GM19463 (cell line): ENCODE measurements around the gene PDE11A.
A peak's percentile ranks its signal among the peaks of the same experiment; 100 is the strongest.

Source experiments
- ATAC-seq: cut with Tn5 transposase; IDR thresholded peaks from one replicate; pipeline ENCODE4 v1.9.1; 2021; ENCODE audit warnings: mild to moderate bottlenecking, moderate library complexity; ENCODE audit not compliant: unreplicated experiment

PDE11A gene

DNA sequence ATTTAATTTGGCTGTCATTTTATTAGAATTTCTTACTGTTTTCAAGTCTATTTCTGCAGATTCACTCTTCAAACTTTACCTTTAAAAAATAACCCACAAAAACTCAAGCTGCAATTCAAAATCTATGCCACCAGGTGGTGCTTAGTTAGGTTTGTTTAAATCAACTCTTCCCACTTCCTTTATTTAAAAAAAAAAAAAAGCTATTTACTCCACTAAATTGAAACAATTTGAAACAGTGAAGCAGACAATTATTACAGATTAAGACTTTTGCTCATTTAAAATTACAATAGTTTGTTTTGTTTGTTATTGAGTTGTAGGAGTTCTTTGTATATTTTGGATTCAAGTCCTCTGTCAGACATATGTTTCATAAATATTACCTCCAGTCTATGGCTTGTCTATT, 300.0 kb downstream of the PDE11A start:
- no peak for ATAC-seq

DNA sequence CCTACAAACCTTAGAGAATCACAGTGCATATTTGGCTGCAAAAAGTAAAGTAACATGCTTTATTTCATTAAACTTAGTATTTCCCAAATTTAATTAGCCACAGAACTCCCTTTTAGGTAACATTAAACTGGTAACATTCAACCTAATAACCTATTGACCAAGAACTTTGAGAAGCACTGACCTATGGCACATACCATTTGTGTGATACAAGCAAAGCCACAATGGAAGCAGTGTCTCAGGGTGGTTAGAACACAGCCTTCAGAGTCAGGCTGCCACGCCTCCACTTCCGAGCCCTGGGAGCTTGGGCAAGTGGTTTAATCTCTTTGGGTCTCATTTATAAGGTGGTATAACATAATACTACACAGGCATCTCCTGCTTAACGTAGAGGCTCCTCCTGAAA, 301.4 kb downstream of the PDE11A start:
- ATAC-seq, result no peak

DNA sequence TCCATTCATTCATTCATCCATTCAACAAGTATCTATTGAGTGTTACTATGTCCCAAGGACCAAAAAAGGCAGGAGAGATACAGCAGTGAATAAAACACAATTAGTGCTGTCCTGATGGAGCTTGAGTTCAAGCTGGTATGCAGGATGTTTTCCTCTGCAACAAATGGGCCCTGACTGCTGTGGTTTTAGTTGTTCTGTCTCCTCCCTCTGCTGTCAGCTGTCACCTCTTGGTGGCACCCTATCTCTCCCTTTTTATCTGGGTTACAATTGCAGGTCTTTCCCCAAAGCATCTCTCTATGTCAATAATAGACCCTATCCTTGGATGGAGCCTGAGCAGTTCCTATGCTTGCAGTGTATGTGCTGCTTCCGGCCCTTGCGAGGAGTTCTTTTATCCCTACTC, 304.8 kb downstream of the PDE11A start:
- no peak for ATAC-seq

DNA sequence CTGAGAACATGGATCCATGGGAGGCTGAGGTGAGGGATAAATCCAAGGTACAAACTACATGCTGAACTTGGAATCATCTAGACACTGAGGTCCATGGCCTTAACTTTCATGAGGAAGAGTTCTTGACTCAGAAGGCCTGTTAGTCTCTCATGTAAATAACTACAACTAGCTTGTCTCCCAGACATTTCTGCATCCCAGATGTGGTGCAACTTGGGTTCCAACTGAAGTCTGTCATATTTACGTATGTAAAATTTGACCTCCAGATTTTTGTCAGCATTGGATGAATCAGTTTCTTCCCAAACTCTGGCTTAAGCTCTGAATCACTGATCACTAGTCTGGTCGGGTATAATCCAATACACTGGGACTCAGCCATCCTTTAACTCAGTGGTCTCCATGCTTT, 306.9 kb downstream of the PDE11A start:
- ATAC-seq, result no peak

DNA sequence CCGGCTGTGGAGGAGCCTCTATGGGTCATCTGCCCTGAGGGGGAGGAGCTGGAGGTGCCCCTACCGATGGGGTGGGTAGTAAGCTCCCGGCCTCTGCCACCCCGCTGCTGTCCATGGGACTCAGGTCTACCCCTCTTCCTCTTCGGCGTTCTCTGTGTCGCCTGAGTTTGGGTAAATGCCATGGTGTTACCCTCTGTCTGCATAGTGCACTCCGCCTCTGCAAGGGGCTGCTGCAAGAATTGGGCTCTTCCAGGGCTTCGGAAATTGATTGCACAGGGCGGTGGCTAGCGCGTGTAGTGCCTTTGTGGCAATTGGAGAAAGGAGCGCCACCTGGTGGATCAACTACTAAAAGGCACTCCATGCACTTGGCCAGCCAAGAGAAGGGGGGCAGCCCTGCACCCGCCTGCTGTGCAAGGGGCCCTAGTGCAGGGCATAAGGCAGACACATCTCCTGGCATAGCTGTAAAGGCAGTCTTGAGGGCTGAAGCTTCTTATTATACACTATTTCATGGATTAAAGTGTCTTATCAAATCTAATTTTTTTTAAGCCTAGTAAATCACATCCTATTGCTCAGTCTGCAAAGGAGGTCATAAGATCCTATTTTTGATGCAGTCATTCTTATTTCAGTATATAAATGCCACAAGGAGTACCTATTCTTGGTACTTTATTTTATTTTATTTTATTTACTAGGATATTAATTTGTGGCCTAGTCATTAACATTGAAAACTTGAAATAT, 308.9 kb downstream of the PDE11A start:
- ATAC-seq, result peak; percentile 99

DNA sequence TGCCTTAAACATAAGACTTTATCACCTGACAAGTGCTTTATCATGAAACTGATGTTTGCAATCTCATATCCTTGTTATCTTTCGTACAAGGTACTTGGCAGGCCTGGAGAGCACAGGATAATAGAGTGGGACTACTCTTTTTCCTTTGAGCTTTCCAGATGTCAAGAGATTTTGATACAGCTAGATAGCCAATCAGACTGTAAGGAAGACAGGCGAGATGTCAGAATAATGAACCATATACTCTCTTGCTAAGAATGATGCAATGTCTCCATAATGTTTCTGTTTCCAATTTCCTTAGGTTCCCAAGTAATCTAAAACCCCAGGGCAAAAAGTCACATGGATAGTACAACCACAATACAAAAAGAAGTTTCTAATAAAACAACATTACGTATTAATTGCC, 313.1 kb downstream of the PDE11A start:
- no peak for ATAC-seq

DNA sequence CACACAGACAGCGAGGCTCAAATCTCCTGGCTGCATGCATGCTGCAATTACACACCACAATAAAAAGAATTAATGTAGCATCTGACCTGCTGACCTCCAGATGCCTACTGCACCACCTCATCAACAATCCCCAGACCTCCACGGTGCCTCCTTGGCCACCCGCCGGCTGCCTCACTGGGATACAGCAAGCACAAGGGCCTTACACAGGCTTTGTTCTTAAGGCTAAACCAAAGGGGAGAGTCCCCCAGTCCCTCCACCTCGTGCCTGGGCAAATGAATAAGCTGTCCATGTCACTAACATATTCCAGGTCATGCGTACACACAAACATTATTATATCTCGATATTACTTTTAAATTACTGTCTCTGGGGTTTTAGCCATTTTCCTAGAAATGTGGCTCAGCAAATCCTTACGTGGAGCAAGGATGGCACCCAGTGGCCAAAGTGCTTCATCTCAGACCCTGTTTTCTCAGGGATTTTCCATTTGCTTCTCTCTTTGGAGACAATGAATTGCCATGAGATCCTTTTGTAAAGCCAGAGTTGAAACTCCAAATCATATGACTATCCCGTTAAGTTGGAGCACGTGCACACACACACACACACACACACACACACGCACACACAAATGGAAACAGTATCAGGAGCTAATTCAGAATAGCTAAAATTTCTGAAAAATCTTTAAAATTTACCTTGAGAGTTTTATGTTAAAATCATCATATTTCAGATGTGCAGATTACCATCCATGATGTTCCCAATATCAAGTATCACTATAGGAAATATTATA, 313.8 kb downstream of the PDE11A start:
- no peak for ATAC-seq

DNA sequence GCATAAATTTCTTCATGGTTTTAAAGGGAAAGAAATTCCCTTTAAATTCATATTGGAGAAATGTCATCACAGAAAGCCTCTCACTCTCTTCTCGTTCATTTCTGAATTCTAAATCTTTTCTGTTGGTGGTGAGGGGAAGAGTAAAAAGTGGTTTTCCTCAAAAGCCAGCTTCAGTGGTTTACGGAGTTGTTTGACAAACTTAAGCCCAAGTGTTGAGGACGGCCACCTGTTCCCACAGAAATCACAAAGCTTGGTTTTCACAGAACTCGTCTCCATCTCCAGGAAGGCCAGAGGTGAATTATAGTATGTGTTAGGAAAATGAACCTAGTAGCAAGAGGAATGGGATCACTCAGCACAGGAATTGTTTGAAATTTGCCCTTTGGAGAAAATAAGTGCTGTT, 316.2 kb downstream of the PDE11A start:
- ATAC-seq, result no peak

DNA sequence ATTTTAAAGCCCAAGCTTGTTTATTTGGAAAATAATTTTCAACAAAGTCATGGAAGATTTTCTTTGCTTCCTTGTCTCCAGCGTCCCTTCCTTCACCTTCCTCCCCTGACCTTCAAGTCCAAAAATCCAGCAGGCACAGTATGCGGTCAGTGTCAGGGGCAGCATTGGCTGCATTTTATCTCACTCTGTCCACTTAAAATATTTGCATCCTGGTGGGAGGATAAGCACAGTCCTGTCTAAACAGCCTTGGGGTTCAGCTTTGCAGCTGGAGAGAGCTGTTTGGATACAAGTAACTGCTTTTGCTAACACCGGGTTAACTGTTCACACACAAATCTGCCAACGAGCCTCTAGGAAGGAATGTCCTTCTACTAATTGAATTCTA, 318.1 kb downstream of the PDE11A start:
- ATAC-seq, result no peak

DNA sequence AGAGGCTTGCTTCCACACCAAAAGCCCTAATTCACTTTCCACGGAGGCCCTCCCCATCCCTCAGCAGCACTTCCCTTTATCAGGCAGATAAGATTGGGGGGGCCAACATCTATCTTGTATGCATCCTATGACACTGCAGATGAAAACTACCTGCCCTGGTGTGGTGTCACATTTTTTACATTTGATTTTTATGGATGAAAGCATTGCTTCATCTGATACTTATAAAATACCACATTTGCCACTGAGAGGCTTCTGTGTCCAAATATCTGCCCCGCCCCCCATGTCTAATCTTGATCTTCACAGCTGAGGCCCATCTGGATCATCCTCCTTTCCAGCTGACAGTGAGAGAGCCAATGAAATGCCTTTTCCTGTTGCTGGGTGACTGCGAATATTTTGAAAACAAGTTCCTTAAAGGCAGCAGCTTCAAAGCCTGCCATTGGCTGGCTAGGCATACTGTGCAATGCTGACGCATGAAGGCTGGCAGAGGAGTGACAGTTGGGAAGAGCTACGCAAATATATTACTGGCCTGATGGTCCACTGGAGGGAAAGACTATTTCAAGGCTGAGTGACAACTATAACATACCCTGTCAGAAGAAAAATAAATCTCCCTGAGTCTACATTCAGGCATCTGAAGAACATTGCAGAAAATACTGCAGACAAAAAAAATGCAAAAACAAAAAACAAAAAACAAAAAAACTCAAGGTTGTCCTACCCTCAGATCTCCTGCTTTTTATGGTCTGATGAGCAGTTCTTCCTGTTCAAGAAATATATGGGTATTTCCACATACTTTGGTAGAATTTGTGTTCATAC, 318.7 kb downstream of the PDE11A start:
- no peak for ATAC-seq

DNA sequence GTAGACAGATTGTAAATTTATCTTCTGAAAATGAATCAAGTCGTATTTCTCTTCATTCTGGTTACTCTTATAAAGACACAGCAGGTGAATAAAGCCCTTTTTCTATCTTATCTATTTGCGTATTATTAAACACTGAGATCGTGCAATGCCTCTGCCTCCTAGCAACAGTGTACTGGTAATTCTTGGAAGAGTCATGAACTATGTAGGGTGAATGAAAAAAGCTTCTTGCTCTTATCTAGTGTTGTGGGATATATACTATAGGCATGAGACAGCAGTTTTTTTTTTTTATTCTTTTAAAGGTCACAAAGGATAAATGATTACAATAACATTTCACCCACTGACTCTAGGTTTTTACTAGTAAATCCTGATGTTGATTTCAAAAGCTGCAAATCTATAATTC, 324.2 kb downstream of the PDE11A start:
- no peak for ATAC-seq

DNA sequence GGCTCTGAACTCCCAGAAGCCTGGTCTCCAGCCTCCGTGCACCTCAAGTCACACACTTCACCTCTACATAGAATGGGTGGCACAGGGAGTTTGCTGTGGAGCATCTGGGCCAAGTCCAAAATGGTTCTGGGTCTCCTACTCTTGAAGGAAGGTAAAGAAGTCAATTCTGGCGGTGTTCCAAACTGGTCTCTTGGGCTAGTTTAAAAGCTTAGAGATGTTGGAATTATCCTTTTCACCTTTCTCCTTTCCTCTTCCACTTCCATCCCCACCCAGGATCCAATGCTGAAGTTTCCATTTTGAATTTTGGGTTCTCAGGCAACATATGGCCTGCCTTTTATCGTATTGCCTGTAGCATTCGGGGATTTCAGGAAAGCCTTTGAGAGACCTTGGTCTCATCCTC, 325.2 kb downstream of the PDE11A start:
- ATAC-seq, result no peak

DNA sequence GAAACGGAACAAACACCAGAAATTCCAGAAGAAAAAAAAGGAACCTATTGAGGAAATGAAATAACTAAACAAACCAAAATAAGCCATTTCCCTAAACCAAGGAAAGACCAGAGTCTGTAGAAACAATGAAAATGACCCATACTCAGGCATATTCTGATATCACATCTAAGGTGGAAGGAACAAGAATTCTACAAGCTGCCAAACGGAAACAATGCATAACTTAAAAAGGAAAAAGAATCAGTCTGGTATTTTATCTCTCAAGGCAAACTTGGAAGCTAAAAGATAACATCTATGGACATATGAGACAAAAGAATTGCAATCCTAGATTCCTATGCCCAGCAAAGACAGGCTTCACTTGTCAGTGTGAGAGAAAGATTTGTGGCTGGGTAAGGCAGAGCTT, 326.2 kb downstream of the PDE11A start:
- no peak for ATAC-seq

DNA sequence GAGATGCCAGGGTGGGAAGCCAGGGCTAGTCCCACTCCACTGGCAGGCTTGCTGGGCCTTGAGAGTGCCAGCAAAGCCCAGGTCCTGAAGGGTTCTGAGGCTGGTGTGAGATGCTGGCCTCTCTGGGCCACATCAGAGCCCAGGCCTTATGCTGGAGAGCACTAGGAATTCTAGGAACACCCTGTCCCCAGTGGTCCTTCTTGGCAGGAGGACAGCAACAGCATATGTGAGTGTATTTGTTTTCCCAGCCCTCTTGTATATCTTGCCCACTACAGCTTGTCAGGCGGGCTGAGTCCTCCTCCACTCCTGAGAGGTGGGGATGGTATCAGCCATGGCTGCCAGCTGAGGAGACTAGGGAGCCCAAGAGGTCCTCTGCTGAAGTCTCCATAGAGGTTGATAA, 327.0 kb downstream of the PDE11A start:
- ATAC-seq, result no peak

DNA sequence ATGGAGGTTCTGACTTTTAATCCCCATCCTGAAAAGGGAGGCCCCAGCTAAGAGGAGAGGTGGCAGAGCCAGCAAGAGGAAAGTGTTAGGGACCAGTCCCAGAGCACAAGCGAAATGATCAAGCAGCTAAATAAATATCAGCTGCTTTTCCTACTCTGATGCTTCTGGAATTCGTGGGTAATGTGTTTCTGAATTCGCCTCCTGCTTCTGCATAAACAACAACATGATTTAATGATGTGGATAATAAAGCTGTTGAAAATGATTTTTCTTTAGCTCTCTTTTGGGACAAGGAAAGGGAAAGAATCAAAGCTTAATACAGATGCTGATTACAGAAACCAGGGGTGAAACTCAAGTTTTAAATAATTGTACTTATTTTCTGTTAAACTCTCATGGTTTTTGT, 329.7 kb downstream of the PDE11A start:
- no peak for ATAC-seq

DNA sequence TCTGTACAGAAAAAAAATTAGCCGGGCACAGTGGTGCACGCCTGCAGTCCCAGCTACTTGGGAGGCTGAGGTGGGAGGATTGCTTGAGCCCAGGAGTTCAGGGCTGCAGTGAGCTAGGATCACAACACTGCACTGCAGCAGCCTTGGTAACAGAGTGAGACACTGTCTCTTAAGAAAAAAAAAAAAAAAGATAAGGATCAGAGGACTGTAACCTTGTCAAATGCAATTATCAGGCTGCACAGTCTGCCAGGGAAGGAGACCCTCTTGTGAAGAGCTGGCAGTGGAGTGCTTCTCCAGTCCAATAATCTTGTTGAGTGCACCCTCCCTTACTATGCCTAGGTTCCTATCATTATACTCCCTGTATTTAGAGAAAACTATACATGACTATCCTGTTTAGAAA, 330.7 kb downstream of the PDE11A start:
- no peak for ATAC-seq

DNA sequence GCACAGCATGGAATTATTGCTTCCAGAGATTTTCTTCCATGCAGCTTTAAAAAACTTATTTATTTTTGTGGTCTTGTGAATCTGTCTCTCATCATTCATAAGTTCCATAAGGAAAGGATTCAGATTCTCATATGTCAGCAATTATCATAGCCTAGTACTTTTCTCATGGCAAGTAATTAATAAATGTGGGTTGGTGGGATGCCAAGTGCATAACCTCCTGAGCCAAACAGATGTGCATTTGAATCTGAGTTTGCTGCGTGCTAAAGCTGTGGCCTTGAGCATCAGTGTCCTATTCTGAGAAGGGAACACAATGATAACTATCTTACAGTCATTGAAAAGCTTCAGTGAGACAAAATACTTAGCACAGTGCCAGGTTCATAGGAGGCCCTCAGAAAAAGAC, 331.9 kb downstream of the PDE11A start:
- no peak for ATAC-seq

DNA sequence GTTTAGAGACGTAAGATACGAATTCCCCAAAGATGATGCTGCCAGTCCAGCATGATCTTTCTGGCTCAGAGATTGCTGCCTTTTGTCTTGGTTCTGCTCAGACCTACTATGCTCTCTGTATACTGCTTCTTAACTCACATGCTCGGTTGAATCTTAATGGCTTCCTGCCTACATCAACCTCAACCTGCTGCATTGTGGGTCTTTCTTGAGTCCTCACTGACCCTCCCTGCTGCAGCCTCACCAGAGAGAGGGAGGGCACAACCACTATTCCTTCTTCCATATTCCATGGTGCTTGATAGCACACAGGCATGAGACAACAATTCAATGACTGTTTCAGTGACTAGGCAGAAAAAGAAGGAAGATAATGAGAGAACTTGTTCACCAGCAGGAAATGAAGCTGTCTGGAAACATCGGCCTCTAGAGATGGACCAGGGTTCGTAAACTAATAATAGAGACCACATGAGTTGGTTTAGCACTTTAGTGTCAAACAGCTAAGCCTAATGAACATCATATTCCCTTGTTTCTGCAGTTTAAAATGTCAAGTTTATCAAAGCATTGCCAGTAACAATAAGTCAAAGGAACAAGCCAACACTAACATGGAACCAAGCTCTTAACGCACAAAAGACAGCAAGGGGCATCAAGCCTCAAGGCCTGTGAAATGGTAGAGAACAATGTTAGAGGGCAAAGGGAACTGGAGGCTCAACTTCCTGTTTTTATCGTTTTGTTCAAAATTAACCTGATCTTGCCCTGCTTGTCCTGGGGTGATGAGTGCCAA, 333.9 kb downstream of the PDE11A start:
- ATAC-seq, result no peak

DNA sequence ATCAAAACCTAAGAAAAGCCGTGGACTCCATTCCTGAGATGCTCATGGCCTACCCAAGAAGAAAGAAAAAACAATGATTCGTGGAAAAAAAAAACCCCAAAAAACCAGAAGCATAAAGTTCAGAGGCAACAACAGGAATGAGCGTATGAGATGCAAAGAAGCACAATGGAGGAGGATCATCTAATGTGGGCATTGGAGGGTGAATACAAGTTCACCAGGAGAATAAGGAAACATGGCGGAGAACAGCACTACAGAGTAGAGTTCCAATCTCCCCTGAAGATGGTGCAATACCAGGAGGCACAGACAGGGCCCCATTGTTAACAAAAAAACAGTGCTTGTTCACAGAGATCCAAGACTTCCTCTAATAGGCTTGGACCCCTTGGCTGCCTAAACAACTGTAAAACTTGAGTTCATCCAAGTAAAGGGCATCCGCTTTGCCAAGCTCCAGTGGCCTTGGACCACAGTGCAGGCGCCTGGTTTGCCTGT, 337.2 kb downstream of the PDE11A start:
- no peak for ATAC-seq

DNA sequence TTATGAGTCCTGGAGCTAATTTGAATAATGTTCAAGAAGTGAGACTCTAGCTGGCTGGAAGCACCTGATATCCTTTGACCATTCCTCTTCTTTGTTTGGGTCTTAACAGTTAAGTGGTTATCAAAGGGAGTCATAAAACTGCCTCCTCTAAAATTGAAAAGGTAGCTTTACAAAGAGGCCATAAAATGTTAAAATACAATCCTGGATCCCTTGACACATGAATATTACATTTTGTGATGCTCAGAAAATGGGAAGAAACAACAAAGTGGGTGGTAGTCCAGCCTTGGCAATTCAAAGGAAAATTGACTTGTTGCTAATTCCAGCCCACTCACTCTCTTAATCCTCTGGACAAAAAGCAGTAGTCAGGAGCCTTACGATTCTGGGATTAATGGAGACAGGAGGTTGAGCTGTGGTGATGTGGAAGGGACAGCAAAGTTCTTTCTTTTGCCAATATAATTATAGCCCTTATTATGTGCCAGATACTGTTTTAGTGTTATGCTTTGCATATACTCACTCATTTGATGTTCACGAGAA, 339.2 kb downstream of the PDE11A start:
- no peak for ATAC-seq

DNA sequence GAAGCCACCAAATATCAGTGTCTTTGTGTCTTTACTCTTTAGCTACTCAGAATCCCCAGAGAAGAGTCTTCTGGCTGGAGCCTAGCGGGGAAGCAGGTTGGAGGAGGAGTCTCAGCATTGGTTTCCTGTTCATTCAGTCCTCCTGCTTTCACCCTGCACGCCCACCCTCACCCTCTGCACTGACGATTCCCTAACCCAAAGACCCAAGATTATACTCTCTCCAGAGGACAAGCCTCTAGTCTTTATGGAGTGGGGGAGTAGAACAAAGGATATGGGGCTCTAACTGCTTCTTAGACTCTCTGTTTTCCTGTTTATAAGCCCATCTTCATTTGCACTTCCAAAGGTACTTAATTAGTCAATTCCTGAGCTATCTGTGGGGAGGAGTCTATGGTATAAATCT, 341.2 kb downstream of the PDE11A start:
- ATAC-seq, result no peak
